CD1c-positive myeloid dendritic cell (primary cell): ENCODE results near the gene DFFB.
"Not testable (repeated sequence)": the region's sequence is repeated elsewhere in the genome, so short reads cannot be mapped to it uniquely, and the experiment has no call there.

Experiments used
- DNase-seq: peaks from one replicate; pipeline ENCODE4 v3.0.0-alpha.2; 2016; ENCODE audit errors: extremely low spot score

DFFB gene

DNA sequence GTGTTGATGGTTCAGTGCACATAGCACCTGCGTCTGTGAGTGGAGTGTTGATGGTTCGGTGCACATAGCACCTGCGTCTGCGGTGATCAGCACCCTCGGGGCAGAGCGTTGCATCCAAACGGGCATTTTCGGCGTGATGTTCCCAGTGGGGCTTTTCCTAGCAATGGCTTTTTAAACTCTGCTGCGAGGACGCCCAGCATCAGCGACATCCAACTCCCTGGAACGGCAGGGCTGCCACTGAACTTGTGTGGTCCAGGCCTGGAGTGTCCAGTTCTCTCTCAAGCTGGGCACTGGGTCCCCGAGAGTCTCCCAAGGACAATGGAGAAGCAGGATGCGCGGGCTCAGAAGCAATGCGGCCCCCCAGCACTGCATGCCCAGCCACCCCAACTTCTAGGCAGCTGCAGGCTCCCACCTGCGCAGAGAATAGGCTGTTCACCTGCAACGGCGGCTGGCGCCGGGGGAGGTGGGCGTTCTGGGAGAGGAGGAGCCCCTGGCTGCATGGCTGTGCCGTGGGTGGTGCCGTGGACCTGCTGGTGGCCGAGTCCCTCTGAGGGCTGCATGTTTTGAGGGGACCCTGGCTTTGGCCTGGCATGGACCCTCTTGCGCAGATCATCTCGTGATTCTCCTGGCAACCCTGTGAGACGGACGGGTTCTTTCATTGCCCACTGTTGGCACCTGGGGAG, 52.9 kb downstream of the DFFB start:
- DNase-seq: no peak

GRCh38 chr1:3910857-3911845, 53.9 kb downstream of the DFFB start:
- peak; percentile 46 for DNase-seq

DNA sequence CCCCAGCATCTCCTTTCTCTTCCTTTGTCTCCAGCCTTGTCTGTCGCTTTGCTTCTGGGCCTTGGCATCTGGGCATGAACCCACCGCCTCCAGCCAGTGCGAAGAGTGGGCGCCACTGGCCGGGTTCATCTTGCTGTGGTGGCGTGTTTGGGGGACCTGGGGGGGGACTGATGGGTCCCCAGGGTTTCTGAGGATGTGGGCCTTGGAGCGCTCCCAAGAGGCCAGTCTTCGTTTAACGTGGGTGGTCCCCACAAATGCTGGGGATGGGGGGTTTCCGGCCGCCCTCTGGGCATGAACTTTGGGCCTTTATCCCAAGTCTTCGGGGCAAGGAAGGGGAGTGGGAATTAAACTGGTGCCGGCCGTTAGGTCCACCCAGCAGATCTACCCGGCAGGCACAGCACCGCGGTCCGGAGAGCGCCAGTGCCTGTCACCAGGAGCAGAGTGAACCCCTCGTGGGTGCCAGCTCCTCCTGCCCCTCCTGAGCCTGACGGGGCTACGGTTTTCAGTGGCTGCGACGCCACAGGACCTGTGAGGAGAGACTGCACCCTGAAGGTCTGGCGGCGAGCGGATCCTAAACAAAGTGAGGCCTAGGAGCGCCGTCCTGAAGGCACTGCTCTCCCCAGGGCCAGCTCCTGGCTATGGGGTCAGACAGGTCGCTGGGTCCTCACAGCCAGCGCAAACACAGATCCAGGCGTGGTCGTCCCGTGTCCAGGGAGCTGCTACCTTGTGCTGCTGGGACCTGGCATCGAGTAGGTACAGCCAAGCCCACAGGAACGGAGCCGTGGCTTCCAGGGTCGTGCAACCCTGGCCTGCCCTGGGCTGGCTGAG, 54.9 kb downstream of the DFFB start:
- DNase-seq: no peak

- no peak for DNase-seq
Observed at GRCh38 chr1:3912809-3913685, 55.8 kb downstream of the DFFB start.

GRCh38 chr1:3914331-3914851, 57.1 kb downstream of the DFFB start:
- no peak for DNase-seq

GRCh38 chr1:3914911-3915310, 57.6 kb downstream of the DFFB start:
- DNase-seq: no peak

- DNase-seq: no peak
Observed at GRCh38 chr1:3915551-3916121, 58.4 kb downstream of the DFFB start.

GRCh38 chr1:3917761-3918160, 60.5 kb downstream of the DFFB start:
- no peak for DNase-seq

DNA sequence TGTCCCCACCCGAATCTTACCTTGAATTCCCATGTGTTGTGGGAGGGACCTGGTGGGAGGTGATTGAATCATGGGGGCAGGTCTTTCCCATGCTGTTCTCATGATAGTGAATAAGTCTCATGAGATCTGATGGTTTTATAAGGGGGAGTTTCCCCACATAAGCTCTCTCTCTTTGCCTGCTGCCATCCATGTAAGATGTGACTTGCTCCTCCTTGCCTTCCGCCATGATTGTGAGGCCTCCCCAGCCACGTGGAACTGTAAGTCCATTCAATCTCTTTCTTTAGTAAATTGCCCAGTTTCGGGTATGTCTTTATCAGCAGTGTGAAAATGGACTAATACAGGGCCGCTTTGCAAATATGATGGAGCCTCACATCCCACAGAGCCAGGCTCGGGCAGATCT, 61.1 kb downstream of the DFFB start:
- not testable (repeated sequence) for DNase-seq

GRCh38 chr1:3918966-3919611, 61.8 kb downstream of the DFFB start:
- no peak for DNase-seq

DNA sequence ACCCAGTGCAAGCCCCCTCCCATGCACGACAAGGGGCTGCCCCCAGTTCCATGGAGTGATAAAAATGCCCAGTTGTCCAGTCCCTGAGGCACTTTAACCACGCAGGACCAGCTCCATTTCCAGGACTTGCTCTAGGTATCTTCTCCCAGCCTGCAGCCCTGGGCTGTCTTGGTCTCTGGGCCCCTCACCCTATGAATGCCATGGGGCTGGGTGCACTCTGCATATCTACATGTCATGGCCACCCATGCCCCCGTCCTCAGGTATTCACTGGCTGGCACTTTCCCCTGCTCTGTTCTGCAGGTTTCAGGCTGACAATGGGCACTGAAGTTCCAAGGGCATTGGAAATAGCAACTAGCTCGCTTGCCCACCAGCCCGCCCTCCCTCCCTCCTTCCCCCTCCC, 62.4 kb downstream of the DFFB start:
- DNase-seq: no peak

DNA sequence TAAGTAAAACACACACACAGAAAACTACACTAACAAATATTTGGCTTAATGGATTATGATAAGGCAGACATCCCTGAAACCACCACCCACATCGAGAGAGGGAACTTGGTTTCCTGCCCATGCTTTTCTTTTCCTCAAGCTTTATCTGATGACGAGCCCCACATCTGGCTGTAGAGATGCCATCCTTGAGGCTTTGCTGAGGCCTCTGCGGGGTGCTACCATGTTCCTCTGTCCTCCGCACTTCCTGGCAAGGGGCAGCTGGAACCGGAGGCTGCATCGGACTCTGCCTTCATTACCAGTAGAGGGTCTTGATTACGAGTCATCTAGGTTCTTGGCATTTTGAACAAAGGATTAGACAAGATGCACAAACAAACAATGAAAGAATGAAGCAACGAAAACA, 64.5 kb downstream of the DFFB start:
- no peak for DNase-seq

DNA sequence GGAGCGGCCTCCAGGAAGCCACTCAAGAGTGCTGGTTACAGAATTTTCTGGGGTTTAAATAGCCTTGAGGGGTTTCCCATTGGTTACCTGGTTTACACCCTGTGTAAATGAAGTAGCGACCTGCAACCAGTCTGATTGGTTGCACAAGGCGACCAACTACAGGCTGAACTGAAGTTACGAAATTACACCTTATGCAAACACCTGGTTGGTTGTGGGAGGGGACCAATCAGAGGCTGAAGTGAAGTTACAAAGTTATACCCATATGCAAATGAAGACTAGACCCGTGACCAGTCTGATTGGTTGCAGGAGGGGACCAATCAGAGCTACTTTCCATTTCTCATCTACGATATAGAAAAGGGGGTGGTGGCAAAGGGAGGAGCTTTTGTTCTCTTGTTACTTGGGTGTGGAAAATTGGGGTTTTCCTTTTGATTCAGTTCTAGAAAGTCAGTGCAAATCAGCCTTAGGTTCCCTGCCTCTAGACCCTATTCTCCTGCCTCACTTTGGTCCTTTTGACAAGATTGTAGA, 65.0 kb downstream of the DFFB start:
- DNase-seq: no peak

DNA sequence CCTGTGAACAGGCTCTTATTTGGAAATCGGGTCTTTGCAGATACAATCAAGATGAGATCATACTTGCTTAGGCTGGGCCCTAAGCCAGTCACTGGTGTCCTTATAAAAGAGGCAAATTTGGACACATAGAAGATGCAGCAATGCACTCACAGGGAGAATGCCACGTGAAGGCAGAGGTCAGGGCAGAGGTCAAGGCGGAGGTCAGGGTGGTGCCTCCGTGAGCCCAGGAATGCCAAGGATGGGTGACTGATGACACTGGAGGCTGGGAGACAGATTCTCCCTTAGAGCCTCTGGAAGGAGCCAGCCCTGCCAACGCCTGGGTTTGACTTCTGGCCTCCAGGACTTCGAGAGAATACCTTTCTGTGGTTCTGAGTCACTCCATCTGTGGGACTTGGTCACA, 65.6 kb downstream of the DFFB start:
- DNase-seq: no peak

DNA sequence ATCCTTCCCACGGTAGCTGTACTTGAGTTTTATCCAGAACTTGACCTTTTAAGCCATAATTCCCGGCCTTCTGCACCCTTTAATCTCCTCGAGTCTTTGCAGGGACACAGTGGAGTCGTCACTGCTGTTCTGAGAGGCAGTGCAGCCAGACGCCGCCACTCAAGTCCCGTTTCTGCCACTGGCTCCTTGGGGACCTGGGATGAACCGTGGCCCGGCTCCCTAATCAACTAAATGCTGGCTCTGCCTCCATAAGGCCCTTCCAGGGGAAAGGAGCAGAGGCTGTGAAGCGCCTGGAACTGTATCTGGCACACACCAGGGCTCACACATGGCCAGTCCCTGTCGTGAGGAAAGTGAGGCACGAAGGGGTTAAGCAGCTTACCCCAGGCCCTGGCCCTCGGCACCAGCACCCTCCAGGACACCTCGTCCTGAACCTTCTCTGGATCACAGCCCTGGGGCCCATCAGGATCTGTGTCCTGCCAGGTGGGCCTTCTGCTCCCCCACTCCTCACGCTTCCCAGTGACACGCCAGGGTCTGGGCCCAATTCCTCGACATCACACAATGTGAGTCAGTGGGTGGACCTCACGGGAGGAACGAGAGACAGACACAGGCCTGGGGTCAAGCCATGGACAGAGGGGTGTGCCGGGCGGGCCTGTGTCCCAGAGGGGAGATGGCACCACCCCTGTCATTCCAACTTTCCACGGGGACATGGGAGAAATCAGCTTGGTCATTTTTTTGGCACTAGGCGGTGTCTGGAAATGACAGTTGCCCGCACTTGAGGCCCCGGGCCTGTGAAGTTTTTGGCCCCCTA, 66.3 kb downstream of the DFFB start:
- DNase-seq: no peak

- DNase-seq: no peak
Observed at GRCh38 chr1:3924186-3924824, 67.0 kb downstream of the DFFB start.

- no peak for DNase-seq
Observed at GRCh38 chr1:3924825-3925220, 67.5 kb downstream of the DFFB start.

GRCh38 chr1:3925256-3925655, 68.0 kb downstream of the DFFB start:
- DNase-seq: no peak
